Colonic mucosa (tissue), 4 donors: ENCODE results near the gene FRMPD1. TPM values are rescaled to one million over a fixed set of nuclear protein-coding genes. Genes with fewer than 3 reads are reported as not detected.

Experiments used
- DNase-seq: peaks from one replicate; pipeline ENCODE4 v3.0.0-alpha.2; 2020
- H3K27ac ChIP-seq: fragments of 200-600 bp; one replicate; pipeline ENCODE4 v1.8.0; 2021
- H3K27me3 ChIP-seq: fragments of 200-600 bp; one replicate; pipeline ENCODE4 v1.8.0; 2021
- H3K36me3 ChIP-seq: fragments of 200-600 bp; one replicate; pipeline ENCODE4 v1.8.0; 2021
- H3K4me1 ChIP-seq: fragments of 200-600 bp; one replicate; pipeline ENCODE4 v1.8.0; 2021; ENCODE audit warnings: mild to moderate bottlenecking
- H3K4me3 ChIP-seq: fragments of 200-600 bp; one replicate; pipeline ENCODE4 v1.8.0; 2021
- H3K9ac ChIP-seq, 2 donors: one replicate each; pipeline ENCODE4 v1.7.0; 2013; ENCODE audit warnings: control low read depth in 2 of 2, low read depth in 2 of 2, low read length in 2 of 2
- H3K9me3 ChIP-seq: fragments of 200-600 bp; one replicate; pipeline ENCODE4 v1.8.0; 2021
- intact Hi-C: fragments of 100-400 bp; cut with DNase I; formaldehyde crosslinking; loops from one replicate; pipeline ENCODE4 v1.14.1; 2022
- total RNA-seq, 2 donors: library from RNA; stranded (reverse); fragmentation: NEBNext Ultra II Directional in 1 of 2; extraction: Animal tissue kit (Norgen Biotek cat#: 25700) in 1 of 2; gene quantifications; one replicate each; pipeline ENCODE4 v1.2.1, GENCODE V29; 2021
- TF ChIP-seq, protein P1 (sequence below): fragments of 200-600 bp; IDR thresholded peaks from one replicate; pipeline ENCODE4 v1.8.0; 2022; ENCODE audit warnings: antibody characterized with exemption, mild to moderate bottlenecking
- donor health status: healthy.
- donor health status: DM: no; HTN: no; CAD: no.
- donor health status: DM: no; HTN: no; CAD: no.

Gene FRMPD1
- total RNA-seq, 2 donors from 2014 or later, result 0.08 to 0.35 TPM

DNA sequence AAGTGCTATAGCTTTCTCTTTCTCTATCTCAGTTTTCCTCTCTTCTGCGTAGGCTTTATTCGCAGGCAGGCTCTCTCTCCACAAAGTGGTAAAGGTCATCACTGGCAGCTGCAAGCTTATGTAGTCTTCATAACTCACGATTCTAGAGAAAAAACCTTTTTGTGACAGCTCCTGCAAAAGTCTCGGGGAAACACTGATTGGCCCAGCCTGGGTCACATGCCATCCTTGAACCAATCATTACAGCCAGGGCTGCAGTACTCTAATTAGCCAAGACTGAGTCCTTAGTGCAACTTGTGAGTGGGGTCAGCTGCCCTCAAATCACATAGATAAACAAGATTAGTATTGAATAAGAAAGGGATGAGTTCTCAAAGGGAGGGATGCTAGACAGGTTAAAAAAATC lies 18.3 kb upstream of the FRMPD1 start:
- Histone ChIP-seq H3K9me3 (no peaks in the 10 kb centered on the region), H3K36me3 (no peaks in the 10 kb centered on the region), H3K4me1 (no peaks in the 10 kb centered on the region), H3K27ac (no peak overlapping the region), H3K9ac (no peak overlapping the region), H3K4me3 (no peak overlapping the region), H3K27me3 (no peaks in the 10 kb centered on the region)
- TF ChIP-seq, protein P1, sequence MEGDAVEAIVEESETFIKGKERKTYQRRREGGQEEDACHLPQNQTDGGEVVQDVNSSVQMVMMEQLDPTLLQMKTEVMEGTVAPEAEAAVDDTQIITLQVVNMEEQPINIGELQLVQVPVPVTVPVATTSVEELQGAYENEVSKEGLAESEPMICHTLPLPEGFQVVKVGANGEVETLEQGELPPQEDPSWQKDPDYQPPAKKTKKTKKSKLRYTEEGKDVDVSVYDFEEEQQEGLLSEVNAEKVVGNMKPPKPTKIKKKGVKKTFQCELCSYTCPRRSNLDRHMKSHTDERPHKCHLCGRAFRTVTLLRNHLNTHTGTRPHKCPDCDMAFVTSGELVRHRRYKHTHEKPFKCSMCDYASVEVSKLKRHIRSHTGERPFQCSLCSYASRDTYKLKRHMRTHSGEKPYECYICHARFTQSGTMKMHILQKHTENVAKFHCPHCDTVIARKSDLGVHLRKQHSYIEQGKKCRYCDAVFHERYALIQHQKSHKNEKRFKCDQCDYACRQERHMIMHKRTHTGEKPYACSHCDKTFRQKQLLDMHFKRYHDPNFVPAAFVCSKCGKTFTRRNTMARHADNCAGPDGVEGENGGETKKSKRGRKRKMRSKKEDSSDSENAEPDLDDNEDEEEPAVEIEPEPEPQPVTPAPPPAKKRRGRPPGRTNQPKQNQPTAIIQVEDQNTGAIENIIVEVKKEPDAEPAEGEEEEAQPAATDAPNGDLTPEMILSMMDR, result no peak
- no peak for DNase-seq
- intact Hi-C loops, result no loop called here

DNA sequence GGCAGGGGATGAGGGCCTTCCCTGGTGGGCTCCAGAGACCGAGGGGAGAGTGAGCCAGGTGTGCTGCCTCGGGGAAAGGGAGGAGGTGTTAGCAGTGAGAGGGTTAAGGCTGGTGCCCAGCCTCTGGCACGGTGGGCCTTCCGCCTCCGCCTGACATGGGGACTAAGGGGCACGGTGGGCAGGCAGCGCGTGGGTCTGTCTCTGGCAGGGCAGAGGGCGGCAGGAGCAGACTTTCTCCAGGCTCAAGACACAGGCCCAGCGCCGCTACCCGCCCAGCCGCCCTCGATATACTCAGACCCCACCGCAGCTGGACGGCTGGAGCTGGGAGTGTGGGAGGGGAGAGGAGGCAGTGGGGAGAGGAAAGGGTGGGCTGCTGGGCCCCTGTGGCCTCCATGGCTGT lies 14.9 kb upstream of the FRMPD1 start:
- no peaks in the 10 kb centered on the region for H3K9me3 ChIP-seq
- H3K4me1 ChIP-seq, result no peaks in the 10 kb centered on the region
- H3K9ac ChIP-seq, result no peak overlapping the region
- TF ChIP-seq, protein P1, result no peak
- H3K27ac ChIP-seq, result no peak overlapping the region
- no peaks in the 10 kb centered on the region for H3K27me3 ChIP-seq
- intact Hi-C loops, result no loop called here
- no peak for DNase-seq
- H3K4me3 ChIP-seq, result no peak overlapping the region
- no peaks in the 10 kb centered on the region for H3K36me3 ChIP-seq

DNA sequence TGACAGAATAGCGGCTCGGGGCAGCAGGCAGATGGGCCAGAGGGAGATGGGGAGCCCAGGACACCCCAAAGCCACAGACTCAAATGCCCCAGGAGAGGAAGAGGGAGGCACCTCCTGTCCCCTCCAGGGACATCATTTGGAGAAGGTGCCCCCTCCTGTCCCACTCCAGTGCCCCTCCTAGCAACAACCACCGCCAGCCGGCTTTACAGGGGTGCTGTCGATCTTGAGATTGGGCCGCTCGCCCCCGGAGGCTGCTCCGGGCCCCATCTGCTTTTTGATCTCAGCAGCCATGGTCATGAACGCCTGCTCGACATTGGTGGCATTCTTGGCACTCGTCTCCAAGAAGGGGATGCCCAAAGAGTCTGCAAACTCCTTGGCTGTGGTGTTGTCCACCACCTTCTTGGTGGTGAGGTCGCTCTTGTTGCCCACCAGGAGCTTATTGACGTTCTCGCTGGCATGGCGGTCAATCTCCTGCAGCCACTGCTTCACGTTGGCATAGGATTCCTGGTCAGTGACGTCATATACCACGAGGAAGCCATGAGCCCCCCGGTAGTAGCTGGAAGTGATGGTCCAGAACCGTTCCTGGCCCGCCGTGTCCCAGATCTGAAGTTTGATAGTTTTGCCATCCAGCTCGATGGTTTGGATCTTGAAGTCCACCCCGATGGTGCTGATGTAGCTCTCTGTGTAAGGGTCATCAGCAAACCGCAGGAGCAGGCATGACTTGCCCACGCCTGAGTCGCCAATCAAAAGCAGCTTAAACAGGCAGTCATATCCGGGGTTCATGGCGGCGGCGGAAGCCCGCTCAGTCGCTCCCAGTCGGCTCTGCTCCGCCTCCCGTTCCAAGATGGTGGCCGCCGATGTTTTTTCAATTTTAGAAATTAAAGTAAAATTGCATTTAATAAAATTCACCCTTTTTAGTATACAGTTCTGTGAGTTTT lies 14.0 kb upstream of the FRMPD1 start:
- Histone ChIP-seq H3K27ac (no peak overlapping the region), H3K27me3 (no peaks in the 10 kb centered on the region), H3K4me1 (no peaks in the 10 kb centered on the region), H3K36me3 (no peaks in the 10 kb centered on the region), H3K9ac (no peak overlapping the region), H3K9me3 (no peaks in the 10 kb centered on the region), H3K4me3 (no peak overlapping the region)
- intact Hi-C loops, result no loop called here
- TF ChIP-seq, protein P1, result no peak
- no peak for DNase-seq

DNA sequence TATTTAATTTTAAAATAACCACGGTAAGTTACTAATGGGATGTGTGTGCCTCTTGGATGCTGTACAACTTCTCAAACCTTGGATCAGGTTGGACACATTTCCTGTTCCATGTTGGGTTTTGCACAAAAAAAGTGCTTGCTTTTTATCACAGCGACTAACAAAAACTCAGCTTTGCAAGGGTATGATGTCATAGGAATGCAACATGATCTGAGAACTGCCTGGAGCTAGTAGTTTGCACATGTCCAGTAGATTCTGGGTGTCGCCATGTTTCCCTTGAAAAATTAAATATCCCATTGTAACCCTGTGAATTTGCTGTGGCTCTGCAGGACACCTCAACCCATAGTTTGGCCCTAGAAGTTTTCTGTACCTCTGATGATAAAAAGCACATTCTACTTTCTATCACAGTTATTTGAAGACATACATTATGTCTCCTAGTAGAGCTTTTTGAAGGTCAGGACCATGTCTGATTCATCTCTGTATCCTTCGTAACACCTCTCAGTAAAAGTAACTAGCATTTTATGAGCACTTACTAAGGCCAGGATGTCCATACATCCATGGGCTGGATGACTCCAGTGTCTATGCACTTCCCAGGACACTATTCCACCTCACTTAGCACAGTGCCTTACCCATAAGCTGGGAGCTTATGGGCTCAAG lies 11.5 kb upstream of the FRMPD1 start:
- no peaks in the 10 kb centered on the region for H3K4me1 ChIP-seq
- intact Hi-C loops, result no loop called here
- no peak overlapping the region for H3K4me3 ChIP-seq
- TF ChIP-seq, protein P1, result no peak
- no peaks in the 10 kb centered on the region for H3K36me3 ChIP-seq
- H3K27ac ChIP-seq, result no peak overlapping the region
- no peaks in the 10 kb centered on the region for H3K9me3 ChIP-seq
- H3K9ac ChIP-seq, result no peak overlapping the region
- DNase-seq, result no peak
- H3K27me3 ChIP-seq, result no peaks in the 10 kb centered on the region

DNA sequence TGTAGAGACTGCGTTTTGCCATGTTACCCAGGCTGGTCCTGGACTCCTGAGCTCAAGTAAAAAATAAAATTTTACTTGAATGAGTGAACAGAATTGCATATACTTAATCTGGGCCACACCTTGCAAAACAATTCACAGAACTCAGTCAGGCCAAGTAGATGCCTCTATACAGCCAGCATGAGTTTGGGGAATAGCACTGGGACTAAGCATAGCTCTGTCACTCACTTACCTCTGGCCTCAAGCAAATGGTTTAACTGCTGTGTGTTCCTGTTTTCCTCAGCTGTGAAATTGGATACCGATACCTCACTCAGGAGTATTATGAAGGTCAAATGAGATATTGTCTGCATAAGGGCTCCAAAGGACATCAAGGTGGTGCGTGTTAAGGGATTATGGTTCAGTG lies 10.9 kb upstream of the FRMPD1 start:
- Histone ChIP-seq H3K4me3 (no peak overlapping the region), H3K4me1 (no peaks in the 10 kb centered on the region), H3K27me3 (no peaks in the 10 kb centered on the region), H3K27ac (no peak overlapping the region), H3K9me3 (no peaks in the 10 kb centered on the region), H3K9ac (no peak overlapping the region), H3K36me3 (no peaks in the 10 kb centered on the region)
- intact Hi-C loops, result no loop called here
- TF ChIP-seq, protein P1, result no peak
- no peak for DNase-seq
